Measurements from ENCODE around the gene ATG101.

GRCh38 chr12:52057638-52058576 is 11.9 kb upstream of the ATG101 start:
- TF ChIP-seq HDAC6 (IDR thresholded peaks at IDR 0.05; ENCODE audit: low read depth, low read length) (no peak), POLR2A (IDR thresholded peaks at IDR 0.05; ENCODE audit: control extremely low read depth in 1 of 2, low read depth in 2 of 2, low read length in 2 of 2) (no peak), ZNF274 (IDR thresholded peaks at IDR 0.05; ENCODE audit: borderline replicate concordance, extremely low read depth, low read length) (no peak), CHD1 (IDR thresholded peaks at IDR 0.05; ENCODE audit: low read depth, low read length) (no peak), TCF12 (IDR thresholded peaks at IDR 0.05; ENCODE audit: low read depth, low read length) (no peak), EP300 (IDR thresholded peaks at IDR 0.05; ENCODE audit: borderline replicate concordance in 1 of 2, low read depth in 2 of 2, low read length in 2 of 2) (no peak), EZH2 (IDR thresholded peaks at IDR 0.05; ENCODE audit: low read depth, low read length, severe bottlenecking) (no peak), POLR2AphosphoS5 (IDR thresholded peaks at IDR 0.05; ENCODE audit: low read depth, low read length) (no peak), GABPA (IDR thresholded peaks at IDR 0.05; ENCODE audit: borderline replicate concordance, insufficient read depth, low read length) (no peak), CTCF (IDR thresholded peaks at IDR 0.05; ENCODE audit: control extremely low read depth in 1 of 3, insufficient read depth in 1 of 3, low read depth in 1 of 3, low read length in 3 of 3) (no peak), RAD21 (IDR thresholded peaks at IDR 0.05 in 1 of 2, conservative IDR thresholded peaks at IDR 0.05 in 1 of 2; ENCODE audit: low read depth in 2 of 2, low read length in 2 of 2) (no peak), EGR1 (IDR thresholded peaks at IDR 0.05; ENCODE audit: borderline replicate concordance, low read depth, low read length) (no peak)

All from H1 (cell line).